PC-9 (cell line): Measurements from ENCODE around the gene EYA2. TPM values are rescaled to one million over a fixed set of nuclear protein-coding genes. Genes with fewer than 3 reads are reported as not detected.

Experiments
- BruUV-seq: library from RNA; stranded (reverse); fragments of 400-500 nt; replicated peaks from 2 replicates; lab custom pipeline; 2021; lab: Mats Ljungman, UMichigan
- CTCF ChIA-PET: fragments of 300-600 bp; sonication (Branson Sonifier 250); formaldehyde crosslinking; loops from one replicate; lab custom pipeline; 2022; ENCODE audit warnings: antibody characterized with exemption; lab: Charles Lee
- POLR2A ChIA-PET: fragments of 300-600 bp; sonication (Branson Sonifier 250); formaldehyde crosslinking; loops from one replicate; lab custom pipeline; 2022; ENCODE audit warnings: antibody characterized with exemption; ENCODE audit not compliant: unreplicated experiment; lab: Charles Lee
- DNase-seq, 2 experiments: peaks; one replicate each; pipeline versions ENCODE4 v3.0.0 to v3.0.0-alpha.2; 2015 to 2022; ENCODE audit warnings: mixed read lengths in 1 of 2
- H2AFZ ChIP-seq: fragments of 200-600 bp; sonication (generic); 2 replicates; pipeline ENCODE4 v1.8.1; 2017; ENCODE audit warnings: antibody characterized with exemption
- H3F3A ChIP-seq: fragments of 200-600 bp; sonication (generic); 2 replicates; pipeline ENCODE4 v1.8.1; 2017; ENCODE audit warnings: antibody characterized with exemption, mild to moderate bottlenecking, low read depth; ENCODE audit not compliant: insufficient read depth
- H3K27ac ChIP-seq: fragments of 200-600 bp; sonication (generic); 2 replicates; pipeline ENCODE4 v1.6.1; 2016; ENCODE audit warnings: mixed run types
- H3K27me3 ChIP-seq: fragments of 200-600 bp; sonication (generic); 2 replicates; pipeline ENCODE4 v1.6.1; 2016; ENCODE audit warnings: low read depth, mixed run types; ENCODE audit not compliant: insufficient read depth
- H3K36me3 ChIP-seq: fragments of 200-600 bp; sonication (generic); 2 replicates; pipeline ENCODE4 v1.6.1; 2016; ENCODE audit warnings: low read depth, mixed run types
- H3K4me1 ChIP-seq: fragments of 200-600 bp; sonication (generic); replicated peaks from 2 replicates; pipeline ENCODE4 v1.6.1; 2016; ENCODE audit warnings: mixed run types; ENCODE audit not compliant: insufficient read depth
- H3K4me2 ChIP-seq: fragments of 200-600 bp; sonication (generic); 2 replicates; pipeline ENCODE4 v1.6.1; 2017; ENCODE audit warnings: mixed run types
- H3K4me3 ChIP-seq: fragments of 200-600 bp; sonication (generic); 2 replicates; pipeline ENCODE4 v1.6.1; 2016; ENCODE audit warnings: mixed run types
- H3K79me2 ChIP-seq: fragments of 200-600 bp; sonication (generic); 2 replicates; pipeline ENCODE4 v1.6.1; 2017; ENCODE audit warnings: low read depth, mixed run types
- H3K9me2 ChIP-seq: fragments of 200-600 bp; sonication (generic); 2 replicates; pipeline ENCODE4 v1.8.1; 2017; ENCODE audit warnings: mild to moderate bottlenecking; ENCODE audit not compliant: insufficient read depth
- H3K9me3 ChIP-seq: fragments of 200-600 bp; sonication (generic); 2 replicates; pipeline ENCODE4 v1.8.1; 2016; ENCODE audit warnings: low read depth; ENCODE audit not compliant: insufficient read depth
- H4K20me1 ChIP-seq: fragments of 200-600 bp; sonication (generic); 2 replicates; pipeline ENCODE4 v1.8.1; 2017; ENCODE audit not compliant: insufficient read depth
- EZH2 ChIP-seq: fragments of 200-600 bp; sonication (generic); IDR thresholded peaks from 2 replicates; pipeline ENCODE4 v1.8.0; 2017; ENCODE audit warnings: antibody characterized with exemption, low read depth
- intact Hi-C: fragments of 100-400 bp; cut with micrococcal nuclease; formaldehyde crosslinking; loops from one replicate; pipeline ENCODE4 v1.10.0; 2022; ENCODE audit not compliant: unreplicated experiment
- total RNA-seq: library from RNA; stranded (reverse); gene quantifications from 2 replicates; pipeline ENCODE4 v1.2.3, GENCODE V29; 2021
- TF ChIP-seq, protein P1 (sequence below): fragments of 200-600 bp; sonication (generic); conservative IDR thresholded peaks from 2 replicates; pipeline ENCODE4 v1.6.1; 2017; ENCODE audit warnings: mixed run types, antibody characterized with exemption, mild to moderate bottlenecking, moderate library complexity

Gene EYA2
- total RNA-seq, 1 experiment from 2014 or later = not detected

DNA sequence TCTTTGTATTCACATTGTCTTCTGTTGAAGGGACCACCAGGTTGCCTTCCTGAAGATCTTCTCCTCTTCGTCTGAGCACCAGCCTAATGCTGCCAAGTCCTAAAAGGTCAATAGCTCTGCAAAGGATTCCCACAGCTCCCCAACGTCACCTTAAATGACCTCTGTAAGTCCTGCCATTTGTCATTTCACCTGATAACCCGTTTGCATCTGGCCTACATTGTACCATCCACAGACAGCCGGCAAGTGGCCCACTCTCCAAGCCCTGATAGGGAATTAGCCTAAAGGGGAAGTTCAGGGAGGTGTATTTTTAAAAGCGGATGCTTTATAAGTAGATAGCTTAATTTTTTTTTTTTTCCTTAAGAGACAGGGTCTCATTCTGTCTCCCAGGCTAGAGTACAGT lies 334.0 kb downstream of the EYA2 start:
- no peak overlapping the region for H3K27ac ChIP-seq
- no TSS peak for BruUV-seq
- H3K4me3 ChIP-seq = no peak overlapping the region
- H3K9me3 ChIP-seq = no peaks in the 10 kb centered on the region
- intact Hi-C loops = no loop called here
- H3K36me3 ChIP-seq = peaks cover 57% of the 10 kb centered on the region
- peaks cover 39% of the 10 kb centered on the region; the same call in 1 of the 2 replicates for H3F3A ChIP-seq
- TF ChIP-seq, protein P1, sequence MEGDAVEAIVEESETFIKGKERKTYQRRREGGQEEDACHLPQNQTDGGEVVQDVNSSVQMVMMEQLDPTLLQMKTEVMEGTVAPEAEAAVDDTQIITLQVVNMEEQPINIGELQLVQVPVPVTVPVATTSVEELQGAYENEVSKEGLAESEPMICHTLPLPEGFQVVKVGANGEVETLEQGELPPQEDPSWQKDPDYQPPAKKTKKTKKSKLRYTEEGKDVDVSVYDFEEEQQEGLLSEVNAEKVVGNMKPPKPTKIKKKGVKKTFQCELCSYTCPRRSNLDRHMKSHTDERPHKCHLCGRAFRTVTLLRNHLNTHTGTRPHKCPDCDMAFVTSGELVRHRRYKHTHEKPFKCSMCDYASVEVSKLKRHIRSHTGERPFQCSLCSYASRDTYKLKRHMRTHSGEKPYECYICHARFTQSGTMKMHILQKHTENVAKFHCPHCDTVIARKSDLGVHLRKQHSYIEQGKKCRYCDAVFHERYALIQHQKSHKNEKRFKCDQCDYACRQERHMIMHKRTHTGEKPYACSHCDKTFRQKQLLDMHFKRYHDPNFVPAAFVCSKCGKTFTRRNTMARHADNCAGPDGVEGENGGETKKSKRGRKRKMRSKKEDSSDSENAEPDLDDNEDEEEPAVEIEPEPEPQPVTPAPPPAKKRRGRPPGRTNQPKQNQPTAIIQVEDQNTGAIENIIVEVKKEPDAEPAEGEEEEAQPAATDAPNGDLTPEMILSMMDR = no peak
- TF ChIP-seq EZH2 = no peak
- H3K27me3 ChIP-seq = no peaks in the 10 kb centered on the region
- 0 out of 2 replicates have a peak, but pooled peaks cover 6% of the 10 kb centered on the region for H3K79me2 ChIP-seq
- H3K9me2 ChIP-seq = no peaks in the 10 kb centered on the region
- H2AFZ ChIP-seq = no peak overlapping the region
- CTCF ChIA-PET = no interaction called here
- peaks cover 43% of the 10 kb centered on the region for H4K20me1 ChIP-seq
- no peak overlapping the region for H3K4me2 ChIP-seq
- DNase-seq = no peak
- POLR2A ChIA-PET = no interaction called here
- H3K4me1 ChIP-seq = no peaks in the 10 kb centered on the region

- no TSS peak for BruUV-seq
- Histone ChIP-seq H3K4me2 (no peak overlapping the region), H3K4me1 (no peaks in the 10 kb centered on the region), H3K9me3 (no peaks in the 10 kb centered on the region), H3K27me3 (no peaks in the 10 kb centered on the region), H4K20me1 (peaks cover 43% of the 10 kb centered on the region), H2AFZ (no peak overlapping the region), H3K79me2 (0 out of 2 replicates have a peak, but pooled peaks cover 6% of the 10 kb centered on the region), H3K36me3 (peaks cover 59% of the 10 kb centered on the region), H3K4me3 (no peak overlapping the region), H3K27ac (no peak overlapping the region), H3K9me2 (no peaks in the 10 kb centered on the region), H3F3A (peaks cover 46% of the 10 kb centered on the region; the same call in 1 of the 2 replicates)
- POLR2A ChIA-PET = no interaction called here
- DNase-seq = no peak
- intact Hi-C loops = no loop called here
- TF ChIP-seq, protein P1 = no peak
- no peak for TF ChIP-seq EZH2
- CTCF ChIA-PET = no interaction called here
Observed at GRCh38 chr20:47230811-47231256, 336.2 kb downstream of the EYA2 start.

GRCh38 chr20:47231382-47232039 lies 336.9 kb downstream of the EYA2 start:
- peaks cover 38% of the 10 kb centered on the region for H4K20me1 ChIP-seq
- H3K27ac ChIP-seq = no peak overlapping the region
- 0 out of 2 replicates have a peak, but pooled peaks cover 6% of the 10 kb centered on the region for H3K79me2 ChIP-seq
- H3K9me2 ChIP-seq = no peaks in the 10 kb centered on the region
- TF ChIP-seq, protein P1 = no peak
- TF ChIP-seq EZH2 = no peak
- H3K4me1 ChIP-seq = no peaks in the 10 kb centered on the region
- H2AFZ ChIP-seq = no peak overlapping the region
- no TSS peak for BruUV-seq
- peaks cover 58% of the 10 kb centered on the region for H3K36me3 ChIP-seq
- no peak overlapping the region for H3K4me2 ChIP-seq
- H3K4me3 ChIP-seq = no peak overlapping the region
- peaks cover 47% of the 10 kb centered on the region; the same call in 1 of the 2 replicates for H3F3A ChIP-seq
- no peaks in the 10 kb centered on the region for H3K27me3 ChIP-seq
- ChIA-PET POLR2A (no interaction called here), CTCF (no interaction called here)
- no peak for DNase-seq
- intact Hi-C loops = no loop called here
- H3K9me3 ChIP-seq = no peaks in the 10 kb centered on the region
